ENCODE measurements around the gene CRABP1. TPM values are rescaled to one million over a fixed set of nuclear protein-coding genes. Genes with fewer than 3 reads are reported as not detected.

Gene CRABP1
- not detected in 2 replicates for total RNA-seq

DNA sequence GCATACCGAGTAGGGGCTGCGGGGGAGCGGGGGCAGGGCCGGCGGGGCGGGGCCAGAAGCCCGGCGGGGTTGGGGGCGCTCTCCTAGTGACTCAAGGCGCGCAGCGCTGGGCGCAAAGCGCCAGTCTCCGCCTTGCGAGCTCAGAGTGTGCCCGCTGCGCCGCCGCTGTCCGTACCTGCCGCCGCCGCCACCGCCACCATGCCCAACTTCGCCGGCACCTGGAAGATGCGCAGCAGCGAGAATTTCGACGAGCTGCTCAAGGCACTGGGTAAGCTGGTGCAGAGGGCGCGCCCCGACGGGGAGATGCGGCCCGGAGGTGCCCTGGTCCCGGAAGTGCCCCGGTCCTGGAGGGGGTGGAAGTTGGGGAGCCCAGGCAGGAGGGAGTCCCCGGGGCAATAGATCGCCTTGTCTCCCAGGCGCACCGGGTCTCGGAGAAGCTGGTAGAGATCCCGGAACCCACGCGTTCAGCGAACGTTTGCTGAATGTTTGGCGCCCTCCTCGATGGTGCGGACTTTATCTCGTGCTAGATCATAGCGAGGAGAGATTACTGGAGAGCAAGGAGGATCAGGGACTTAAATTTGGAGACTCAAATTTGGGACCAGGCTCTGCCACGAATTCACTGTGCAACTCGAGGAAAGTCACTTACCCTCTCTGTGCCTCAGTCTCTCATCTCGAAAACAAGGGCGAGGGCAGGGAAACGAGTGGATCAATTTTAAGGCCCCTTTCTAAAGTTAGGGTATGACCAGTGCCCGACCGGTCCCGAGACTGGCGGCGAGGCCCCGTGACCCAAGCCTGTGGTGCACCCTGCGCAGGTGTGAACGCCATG is at the start of gene CRABP1:
Gene CRABP1 (plus strand): TSS at position 123 of the 826 bp plus-strand sequence. CDS start 76 bp downstream, at position 199.
- DNase-seq: no peak

DNA sequence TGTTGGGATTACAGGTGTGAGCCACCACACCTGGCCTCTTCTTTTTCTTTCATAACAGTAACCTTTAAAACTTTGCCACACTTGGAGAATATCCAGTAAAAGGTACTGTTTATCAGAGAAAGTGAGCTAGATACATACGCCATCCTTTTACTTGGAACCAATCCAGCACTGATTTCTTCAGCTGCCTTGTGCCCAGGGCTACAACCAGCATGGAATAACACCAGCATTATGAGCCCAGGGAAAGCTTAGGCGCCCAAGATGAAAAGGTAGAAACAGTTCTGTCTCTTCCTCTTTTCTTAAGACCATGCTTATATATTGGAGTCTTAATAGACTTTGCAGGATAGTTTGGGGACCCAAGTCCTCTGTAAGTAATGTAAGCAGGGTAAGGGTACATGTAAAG is 49.1 kb upstream of the CRABP1 start:
- DNase-seq: no peak

DNA sequence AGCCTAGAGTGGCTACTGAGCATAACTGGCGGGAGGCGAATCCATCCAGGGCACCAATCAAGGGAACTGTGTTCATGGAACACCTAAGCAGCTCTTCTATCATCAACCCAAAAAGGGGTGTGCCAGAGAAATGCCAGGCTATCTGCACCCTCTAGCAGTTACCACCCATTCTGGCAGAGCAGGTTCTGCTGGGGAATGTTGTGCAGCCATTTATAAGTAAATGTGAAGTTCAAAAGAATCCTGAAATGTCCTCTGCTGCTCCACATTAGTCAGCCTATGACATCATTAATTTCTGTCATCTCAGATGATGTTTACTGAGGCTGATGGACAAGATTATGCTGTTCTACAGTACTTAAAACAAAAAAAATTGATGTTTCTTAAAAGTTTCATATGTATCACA is 48.5 kb upstream of the CRABP1 start:
- DNase-seq: no peak

DNA sequence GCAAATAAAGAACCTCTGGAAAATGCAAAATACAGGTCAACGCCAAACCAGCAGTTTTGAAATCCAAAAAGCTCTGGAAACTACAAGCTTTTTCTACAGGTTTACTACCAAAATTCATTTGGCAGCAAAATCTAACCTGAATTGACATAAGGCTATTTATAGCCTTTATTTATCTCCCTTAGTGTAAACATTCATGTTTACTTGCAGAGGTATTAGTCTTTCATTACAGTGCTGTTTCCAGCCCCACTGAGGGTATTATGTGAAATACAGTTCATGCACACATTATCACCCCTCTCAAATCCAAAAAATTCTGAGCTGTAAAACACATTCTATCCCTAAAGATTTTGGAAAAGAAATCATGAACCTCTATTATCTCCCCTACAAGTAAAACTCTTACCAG is 47.9 kb upstream of the CRABP1 start:
- DNase-seq: no peak

DNA sequence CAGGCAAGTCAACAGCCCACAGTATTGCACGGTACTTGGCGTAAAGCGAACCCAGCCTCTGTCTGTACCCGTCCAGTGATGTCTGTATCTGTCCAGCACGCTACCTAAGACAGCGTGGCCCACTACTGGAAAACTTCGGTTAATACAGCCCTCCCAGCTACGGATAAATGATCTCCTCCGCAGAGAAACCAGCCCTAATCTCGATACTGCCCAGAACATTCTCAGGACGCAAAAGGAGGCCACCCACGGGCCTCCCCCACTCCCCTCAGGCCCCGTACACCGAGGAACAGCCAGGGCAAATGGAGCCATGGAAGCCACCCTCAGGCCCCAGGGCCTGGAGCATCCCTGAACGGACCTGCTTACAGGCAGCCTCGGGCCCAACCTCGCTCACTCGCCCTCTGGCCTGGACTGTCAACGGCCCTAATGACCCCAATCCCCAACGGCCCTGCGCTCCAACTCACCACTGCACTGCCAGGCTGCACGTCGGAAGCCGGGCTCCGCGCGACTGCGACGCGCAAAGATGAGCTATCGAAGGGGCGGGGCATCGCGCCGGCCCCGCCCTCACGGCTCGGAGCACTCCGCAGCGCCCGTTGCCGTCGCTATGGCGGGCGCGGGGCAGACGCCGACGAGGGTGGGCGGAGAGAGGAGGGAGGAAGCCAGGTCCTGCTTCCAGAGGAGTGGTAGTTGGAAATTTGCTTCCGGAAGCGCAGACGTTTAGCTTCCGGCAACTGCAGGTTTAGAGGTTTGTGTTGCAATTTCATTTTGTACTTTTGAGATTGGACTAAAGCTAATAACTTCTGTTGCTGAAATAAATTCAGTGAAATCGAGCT is 40.8 kb upstream of the CRABP1 start, which contains the start of gene SKIC8:
Gene SKIC8 (minus strand): TSS at position 509 of the 830 bp plus-strand sequence. CDS start 3,923 bp downstream, outside the sequence.
- DNase-seq: peak; percentile 92

DNA sequence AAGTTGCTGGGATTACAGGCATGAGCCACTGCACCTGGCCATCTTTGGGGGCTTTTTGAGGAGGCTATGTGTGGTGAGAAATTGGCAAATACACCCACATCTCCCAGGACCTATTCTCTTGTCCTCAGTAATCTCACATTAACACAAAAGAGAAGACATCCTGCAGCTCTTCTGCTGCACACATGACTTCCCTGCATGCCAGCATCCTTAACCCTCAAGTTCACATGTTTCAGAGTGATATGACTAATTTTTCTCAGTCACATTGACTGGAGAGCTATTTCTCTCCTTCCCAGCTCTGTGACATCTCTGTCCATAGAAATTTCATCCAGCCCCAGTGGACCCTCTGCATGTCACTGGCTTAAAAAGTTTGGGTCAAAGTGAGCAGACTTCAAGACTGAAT is 38.8 kb upstream of the CRABP1 start:
- DNase-seq: no peak

DNA sequence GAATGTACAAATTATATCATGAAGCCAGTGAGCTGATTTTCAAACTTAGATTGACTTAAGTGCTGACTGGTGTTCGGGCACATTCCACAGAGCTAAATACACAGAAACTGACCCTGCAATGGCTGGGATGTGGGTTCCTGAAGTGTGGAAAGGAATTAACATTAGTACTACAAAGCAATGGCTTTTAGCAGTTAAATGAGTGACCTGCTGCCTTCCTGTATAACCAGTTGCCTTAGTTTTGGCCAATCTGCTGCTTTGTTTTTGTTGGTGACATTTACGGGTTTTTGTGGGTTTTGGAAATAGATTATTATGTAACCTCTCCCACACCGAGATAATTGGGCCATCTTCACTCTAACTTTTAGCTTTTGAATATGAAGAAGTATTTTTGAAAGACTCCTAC is 38.3 kb upstream of the CRABP1 start:
- no peak for DNase-seq

DNA sequence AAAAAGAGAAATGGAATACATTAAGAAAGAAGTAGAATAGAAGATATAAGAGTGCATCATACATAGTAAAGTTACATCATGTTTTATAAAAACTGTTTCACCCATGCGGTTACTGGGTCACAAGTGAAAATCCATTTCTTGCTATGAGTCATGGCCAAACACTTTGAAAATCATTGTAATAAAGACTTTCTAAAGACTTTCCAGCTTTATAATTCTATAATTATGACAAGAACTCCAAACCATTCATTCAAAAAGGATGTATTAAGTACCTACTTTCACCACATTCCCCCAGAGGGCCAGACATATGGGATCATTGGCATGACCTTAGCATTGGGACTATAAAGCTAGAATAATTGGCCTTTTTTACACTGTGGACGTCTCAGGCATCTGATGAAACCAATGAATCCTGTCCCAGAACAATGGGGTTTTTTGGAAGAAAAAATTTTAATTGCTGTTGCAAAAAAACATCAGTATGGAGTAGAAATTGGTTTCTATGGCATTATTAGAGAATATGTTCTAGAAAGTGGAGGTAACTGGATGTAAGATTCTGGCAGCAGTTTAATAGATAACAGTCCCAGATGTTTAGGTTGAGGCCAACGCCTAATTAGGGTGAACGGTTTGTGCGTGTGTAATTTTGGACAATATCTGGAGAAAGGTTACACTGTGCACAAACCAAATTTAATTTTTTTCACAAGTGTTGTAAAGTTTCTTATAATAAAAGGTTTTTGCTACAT is 37.4 kb upstream of the CRABP1 start:
- no peak for DNase-seq

DNA sequence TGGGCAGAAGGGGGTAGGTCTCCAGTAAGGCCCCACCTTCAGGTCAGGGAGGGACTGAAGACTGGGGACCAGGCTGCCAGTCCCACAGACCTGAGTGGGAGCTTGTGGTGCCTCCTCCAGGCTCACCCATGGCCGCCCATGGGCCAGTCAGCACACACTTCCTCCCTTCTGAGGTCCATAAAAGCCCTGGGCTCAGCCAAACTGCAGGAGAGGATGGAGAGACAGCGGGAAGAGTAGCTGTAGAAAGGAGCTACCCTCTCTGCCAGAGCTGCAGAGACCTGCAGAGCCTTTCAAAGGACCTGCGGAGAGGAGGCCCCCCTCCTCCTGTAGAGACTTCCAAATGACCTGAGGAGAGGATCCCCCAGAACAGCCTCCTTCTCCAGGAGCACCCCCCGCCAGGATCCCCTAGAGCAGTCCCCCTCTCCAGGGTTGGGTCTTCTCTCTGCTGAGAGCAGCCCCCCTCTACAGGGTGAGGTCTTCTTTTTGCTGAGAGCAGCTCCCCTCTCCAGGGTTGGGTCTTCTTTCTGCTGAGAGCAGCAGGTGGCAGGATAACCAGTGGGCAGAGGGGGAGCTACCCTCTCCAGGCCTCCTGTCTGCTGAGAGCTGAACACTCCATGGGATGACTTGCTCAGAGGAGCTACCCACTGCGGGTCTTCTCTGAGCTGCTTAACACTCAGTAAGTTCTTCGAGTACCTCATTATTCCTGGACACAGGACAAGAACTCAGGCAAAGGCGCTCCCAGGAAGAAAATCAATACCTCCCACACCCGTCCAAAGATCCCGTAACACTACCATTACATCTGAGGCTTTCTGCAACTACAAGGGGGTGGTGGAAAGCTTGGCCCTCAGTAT is 35.7 kb upstream of the CRABP1 start:
- no peak for DNase-seq

DNA sequence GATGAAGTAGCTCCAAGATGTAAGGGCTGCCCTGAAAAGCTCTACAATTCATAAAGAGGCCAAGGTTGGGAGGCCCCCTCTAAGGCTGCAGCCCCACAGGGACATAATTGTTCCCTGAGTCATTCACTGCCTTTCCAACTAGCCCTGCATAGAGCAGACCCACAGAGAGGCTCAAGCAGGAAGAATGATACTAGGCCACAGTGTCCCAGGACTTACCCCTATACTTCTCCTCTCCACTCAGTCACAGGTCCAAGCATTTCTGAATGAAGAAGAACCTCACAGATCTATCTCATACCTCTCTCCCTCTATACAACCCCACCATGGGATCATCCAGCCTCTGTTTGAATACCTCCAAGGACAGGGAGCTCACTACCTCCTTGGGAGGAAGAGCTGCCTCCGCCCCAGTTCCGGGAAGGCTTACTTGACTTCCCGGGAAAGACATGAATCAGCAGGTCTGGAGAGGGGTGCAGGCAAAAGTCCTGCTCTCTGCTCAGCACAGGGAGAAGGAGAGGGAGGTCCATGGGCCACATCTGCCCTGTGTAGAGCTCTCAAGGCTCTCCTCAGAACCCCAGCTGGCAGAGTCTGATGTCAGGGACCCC is 33.9 kb upstream of the CRABP1 start:
- DNase-seq: peak; percentile 17

DNA sequence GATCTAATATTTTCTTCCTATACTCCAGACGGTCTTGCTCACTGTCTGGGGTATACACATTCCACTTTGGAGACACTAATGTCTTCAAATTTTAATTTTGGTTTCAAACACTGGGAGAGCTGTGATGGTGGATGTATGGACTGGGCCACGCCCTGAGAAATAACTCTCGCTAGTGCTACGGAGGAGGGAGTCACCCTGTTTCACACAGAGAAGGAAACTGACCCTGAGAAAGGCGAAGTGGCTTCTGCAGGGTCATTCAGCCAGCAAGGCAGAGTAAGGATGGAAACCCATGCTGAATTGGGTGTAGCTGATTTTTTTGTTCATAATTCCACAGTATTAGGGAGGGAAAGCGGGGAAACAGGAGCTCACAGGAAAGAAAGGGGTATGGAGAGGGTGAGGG is 32.2 kb upstream of the CRABP1 start:
- no peak for DNase-seq

DNA sequence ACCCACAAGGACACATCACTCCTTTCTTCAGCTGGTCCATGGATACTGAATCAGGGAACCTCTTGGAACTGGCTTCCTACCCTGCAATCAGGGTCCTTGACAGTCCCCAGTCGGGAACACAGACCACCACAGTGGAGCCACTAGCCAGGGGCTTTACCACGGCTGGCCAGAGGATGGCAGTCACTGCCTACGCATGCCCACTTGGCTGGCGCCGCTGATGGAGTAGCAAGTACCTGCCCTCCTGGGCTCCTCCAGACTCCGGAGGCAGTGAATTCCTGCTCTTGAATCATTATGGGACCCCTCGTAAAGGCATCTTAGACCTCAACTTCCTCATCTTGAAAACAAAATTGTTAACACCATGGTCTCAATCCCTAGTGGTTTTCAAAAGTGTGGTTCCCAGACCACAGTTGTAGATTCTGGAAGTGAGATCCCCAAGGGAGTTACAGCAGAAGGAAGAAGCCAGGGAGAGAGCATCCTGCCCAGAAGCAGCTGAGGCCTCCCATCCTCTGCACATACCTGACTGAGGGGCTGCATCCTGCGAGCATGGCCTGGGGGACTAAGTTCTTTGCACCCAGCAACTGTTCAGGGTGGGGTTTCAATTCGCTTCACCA is 31.6 kb upstream of the CRABP1 start:
- DNase-seq: peak; percentile 87

DNA sequence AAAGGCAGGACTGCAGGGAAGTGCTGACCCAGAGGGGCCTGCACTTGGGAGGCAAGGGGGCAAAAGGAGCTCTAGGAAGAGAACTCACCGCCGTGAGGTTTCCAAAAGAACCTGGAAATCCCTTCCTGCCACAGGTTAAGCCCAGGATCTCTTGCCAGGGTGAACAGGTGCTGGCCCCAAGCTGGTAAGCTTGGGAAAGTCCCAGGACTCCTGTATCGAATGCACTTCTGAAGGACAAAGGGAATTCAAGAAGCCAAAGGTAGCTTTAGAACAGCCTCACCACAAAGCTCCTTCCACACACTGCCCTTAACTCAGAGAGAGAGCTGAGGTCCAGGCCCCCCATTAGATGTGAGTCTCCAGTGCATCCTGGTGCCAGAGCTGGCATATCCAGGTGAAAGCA is 28.9 kb upstream of the CRABP1 start:
- DNase-seq: no peak

DNA sequence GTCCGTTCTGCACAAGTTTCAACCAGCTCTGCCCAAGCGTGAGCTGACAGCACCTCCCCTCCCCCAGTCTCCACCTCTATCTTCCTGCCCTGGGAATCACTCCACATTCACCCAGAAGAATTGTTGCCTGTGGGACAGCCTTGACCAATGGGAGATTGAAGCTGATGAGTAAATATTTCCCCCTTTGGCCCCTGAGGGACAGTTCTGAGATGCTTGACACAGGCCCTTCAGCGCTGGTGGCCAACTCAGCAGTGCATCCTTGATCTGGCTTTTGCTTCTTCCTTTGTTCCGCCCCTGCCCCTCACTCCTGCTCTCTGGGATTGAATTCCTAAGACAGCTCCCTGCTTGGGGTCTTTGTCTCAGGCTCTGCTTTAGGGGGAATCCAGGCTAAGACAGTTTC is 27.6 kb upstream of the CRABP1 start:
- DNase-seq: no peak

DNA sequence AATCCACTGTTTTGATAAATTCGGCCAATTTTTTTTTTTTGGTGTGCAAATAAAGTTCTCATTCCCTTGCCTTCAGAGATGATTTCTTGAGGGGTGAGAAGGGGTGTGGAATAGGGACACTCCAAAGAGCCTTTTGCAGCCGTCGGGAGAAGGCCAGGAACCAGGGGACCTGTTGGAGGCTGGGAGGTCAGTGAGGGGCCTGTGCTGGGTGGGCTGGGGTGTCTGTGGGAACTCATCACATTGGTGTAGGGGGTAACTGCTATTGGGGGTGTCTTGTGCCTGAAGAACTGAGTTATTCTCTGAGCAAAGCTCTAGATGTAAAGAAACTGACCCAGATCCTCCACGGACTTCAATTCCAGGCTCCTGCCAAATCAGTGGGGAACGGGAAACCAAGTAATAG is 27.2 kb upstream of the CRABP1 start:
- DNase-seq: no peak

DNA sequence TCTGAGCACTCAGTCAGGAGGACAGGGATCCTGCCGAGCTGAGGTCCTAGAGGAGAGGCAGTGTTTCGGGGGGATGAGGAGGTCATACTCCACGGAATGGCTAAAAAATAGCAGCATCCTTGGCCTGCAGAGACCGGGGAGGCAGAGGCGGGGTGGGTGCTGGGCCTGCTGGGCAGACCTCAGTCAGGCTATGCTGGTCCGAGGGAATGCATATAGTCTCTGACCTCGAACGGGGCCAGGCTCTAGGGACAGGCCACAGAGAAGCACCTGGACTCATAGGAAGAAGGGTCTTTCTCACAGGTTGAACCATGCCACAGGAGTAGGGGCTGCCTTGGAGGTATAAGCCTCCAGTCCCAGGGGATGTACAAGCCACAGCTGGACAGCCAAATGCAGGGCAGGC is 26.8 kb upstream of the CRABP1 start:
- no peak for DNase-seq

DNA sequence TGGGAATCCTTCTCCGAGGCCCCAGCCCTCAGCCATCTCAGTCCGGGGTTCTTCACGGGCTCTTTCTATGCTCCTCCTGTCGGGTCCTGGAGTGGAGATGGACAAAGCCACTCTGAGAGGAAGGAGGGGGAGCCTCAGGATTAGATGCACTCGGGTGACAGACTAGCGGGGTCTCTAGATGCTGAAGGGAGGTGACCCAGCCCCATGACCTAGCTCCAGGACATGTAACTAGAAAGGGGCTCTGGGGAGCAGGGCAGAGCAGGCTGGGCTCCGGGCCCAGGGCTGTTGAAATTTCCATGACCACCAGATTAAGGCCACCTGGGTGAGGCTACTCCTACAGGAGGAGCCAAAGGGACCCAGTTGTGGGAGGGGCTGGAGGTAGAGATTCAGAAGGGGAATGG is 26.0 kb upstream of the CRABP1 start:
- no peak for DNase-seq

DNA sequence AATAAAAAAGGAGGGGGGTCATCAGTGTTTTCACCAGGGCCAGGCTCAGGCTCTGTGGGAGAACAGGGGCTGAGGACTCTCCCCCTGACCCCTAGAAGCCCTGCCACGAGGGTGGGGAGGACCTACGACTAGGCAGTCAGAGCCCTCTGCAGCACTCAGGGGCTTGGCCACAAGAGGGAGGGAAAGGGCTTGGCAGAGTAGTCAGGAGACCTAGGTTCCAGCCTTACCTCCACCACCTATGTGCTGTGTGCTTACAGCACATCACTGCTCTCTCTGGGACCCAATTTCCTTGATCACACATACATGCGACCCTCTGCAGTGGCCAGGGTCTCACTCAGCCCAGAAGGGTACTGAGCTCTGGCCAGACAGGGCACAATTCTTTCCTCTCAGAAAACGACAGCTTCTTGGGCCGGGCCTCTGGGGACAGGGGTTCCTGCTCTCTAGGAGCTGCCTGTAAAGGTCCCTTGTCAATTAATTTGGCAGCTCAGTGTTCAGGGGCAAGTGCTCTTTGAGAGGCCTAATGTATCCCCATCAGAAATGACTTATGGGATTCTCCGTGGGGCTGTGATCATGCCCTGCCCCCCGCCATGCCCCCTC is 24.4 kb upstream of the CRABP1 start:
- DNase-seq: peak; percentile 46

DNA sequence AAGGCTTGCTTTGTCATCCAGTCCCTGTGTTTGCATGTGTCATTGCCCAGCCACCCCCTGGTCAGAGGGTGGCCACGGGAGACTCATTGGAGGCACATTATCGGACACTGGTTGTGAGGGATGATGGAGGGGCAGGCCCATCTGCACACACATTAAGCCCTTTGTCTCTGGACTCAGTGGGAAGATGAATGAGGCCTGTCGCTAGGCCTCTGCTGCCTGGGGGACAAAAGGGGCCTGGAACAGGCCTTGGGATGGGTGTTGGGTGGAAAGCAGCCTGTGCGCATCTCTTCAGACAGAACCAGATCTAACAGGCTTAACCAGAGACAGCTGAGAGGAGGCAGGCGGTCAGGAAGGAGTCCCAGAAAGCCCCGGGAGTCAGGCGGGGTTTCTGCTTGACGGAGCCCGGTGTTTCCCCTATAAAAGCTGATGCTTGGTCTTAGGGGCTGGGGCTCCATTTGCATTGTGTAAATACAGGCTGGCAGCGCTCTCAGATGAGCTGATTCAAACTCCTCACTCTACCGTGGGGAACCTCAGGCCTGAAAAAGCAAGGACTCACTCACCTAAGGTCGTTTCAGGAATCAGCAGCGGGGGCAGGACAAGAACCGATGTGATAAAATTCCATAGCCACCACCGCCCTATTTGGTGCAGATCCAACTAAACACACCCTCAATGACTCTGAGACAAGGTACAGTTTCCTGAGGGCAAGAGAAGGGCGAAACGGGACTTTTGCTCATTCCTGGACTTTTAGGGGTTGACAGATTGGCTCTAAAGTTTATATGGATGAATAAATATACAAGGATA is 23.7 kb upstream of the CRABP1 start:
- DNase-seq: no peak

All from dermis blood vessel endothelial cell (primary cell).